NCI-H345 treated with DMSO at 0.1 percent for 48 hours (cell line): ENCODE results near the gene SLC26A6.

Experiments used
- DNase-seq: peaks from one replicate; lab custom pipeline; 2025; ENCODE audit not compliant: unreplicated experiment; lab: John Stamatoyannopoulos, UW

Gene SLC26A6

GRCh38 chr3:48581621-48582481 is 53.4 kb downstream of the SLC26A6 start:
- no peak for DNase-seq

GRCh38 chr3:48576647-48577046 is 58.6 kb downstream of the SLC26A6 start:
- no peak for DNase-seq
